Esophagus muscularis mucosa (tissue), 3 donors: ENCODE results near the gene FKBP1B.

Experiments used
- POLR2A ChIP-seq: fragments of 450-650 bp; IDR thresholded peaks from one replicate; pipeline ENCODE4 v1.6.1; 2017; ENCODE audit warnings: antibody characterized with exemption, moderate library complexity, mild to moderate bottlenecking, low read depth
- TF ChIP-seq, protein P1 (sequence below), 3 experiments: fragments of 200-600 bp in 2 of 3; fragments of 450-650 bp in 1 of 3; sonication (generic) in 2 of 3; IDR thresholded peaks; one replicate each; pipeline ENCODE4 v1.5.1; 2017 to 2019; ENCODE audit warnings: antibody characterized with exemption in 3 of 3, mild to moderate bottlenecking in 2 of 3, moderate library complexity in 1 of 3

DNA sequence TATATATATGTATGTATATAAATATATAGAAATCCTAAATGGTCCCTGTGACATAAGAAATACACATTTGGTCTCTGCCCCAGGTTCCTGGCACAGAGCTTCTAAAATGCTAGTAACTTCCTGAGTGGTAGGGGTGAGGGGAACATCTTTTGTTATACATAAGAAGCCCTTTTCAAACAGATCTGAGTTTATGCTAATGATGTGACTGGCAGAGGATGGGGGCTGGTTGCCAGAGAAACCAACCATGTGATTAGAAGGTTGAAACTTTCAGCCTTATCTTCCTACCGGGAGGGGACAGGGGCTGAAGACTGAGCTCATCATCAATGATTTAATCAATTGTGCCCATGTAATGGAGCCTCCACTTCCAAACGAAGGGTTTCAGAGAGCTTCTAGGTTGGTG, 23.3 kb upstream of the FKBP1B start:
- no peak for TF ChIP-seq POLR2A
- TF ChIP-seq, protein P1, sequence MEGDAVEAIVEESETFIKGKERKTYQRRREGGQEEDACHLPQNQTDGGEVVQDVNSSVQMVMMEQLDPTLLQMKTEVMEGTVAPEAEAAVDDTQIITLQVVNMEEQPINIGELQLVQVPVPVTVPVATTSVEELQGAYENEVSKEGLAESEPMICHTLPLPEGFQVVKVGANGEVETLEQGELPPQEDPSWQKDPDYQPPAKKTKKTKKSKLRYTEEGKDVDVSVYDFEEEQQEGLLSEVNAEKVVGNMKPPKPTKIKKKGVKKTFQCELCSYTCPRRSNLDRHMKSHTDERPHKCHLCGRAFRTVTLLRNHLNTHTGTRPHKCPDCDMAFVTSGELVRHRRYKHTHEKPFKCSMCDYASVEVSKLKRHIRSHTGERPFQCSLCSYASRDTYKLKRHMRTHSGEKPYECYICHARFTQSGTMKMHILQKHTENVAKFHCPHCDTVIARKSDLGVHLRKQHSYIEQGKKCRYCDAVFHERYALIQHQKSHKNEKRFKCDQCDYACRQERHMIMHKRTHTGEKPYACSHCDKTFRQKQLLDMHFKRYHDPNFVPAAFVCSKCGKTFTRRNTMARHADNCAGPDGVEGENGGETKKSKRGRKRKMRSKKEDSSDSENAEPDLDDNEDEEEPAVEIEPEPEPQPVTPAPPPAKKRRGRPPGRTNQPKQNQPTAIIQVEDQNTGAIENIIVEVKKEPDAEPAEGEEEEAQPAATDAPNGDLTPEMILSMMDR (IDR thresholded peaks at IDR 0.05), result no peak
